ENCODE measurements around the gene TTLL12. TPM values are rescaled to one million over a fixed set of nuclear protein-coding genes. Genes with fewer than 3 reads are reported as not detected.
A peak's percentile ranks its signal among the peaks of the same experiment; 100 is the strongest.

TTLL12 gene
- total RNA-seq, 2 donors from 2014 or later, result 53.5 to 84.8 TPM

DNA sequence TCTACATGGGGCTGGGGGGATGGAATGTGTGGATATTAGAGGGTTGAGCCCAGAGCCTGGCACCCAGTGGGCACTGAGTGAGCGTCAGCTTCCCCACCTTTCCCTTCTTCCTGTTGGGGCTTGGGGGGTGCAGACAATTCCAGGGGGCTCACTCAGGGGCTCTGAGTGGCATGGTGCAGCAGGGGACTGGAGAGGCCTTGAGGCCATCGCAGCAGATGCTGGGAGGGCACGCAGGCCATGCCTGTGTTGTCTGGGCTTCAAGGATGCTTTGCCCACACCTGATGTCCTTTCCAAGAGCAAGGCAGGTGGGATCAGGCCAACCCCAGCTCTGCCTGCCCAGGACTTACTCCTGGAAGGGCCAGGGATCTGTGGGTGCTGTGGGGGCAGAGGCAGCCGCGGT is 11.2 kb upstream of the TTLL12 start:
- no peaks in the 10 kb centered on the region for H3K36me3 Mint-ChIP-seq (ENCODE audit: low read depth)
- H3K4me3 Mint-ChIP-seq, result no peak overlapping the region
- H3K9me3 Mint-ChIP-seq, result no peaks in the 10 kb centered on the region

DNA sequence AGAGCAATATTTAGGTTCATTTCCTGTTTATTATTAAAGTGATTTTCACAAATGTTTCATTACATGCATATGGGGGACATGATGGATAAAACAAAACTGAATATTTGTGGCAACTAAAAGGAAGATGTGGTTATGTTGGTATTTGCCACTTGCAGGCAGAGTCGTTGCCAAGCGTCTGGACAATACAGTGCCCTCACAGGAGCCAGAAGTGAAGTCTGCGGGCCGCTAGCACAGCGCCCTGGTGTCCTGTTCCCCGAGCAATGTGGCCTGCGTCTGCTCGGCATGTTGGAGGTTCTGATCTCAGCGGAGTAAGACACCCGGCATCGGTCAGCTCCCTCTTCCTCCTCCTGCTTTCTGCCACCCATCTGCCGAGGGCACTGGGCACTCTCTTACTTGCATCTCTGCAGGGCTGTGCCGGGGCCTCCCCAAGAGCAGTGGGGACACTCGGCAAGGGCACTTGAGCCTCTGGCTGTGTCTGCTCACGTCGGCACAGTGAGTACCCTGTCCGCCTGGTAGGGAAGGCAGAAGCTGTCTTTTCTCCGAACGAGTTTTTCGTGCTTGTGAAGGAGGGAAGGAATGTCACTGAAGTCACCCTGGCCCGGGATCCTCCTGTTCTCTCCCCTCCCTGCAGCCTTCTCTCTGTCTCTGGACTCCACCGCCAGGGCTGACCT is 10.5 kb upstream of the TTLL12 start:
- Mint-ChIP-seq H3K27ac (no peak overlapping the region), H3K9me3 (no peaks in the 10 kb centered on the region), H3K4me3 (no peak overlapping the region), H3K27me3 (no peaks in the 10 kb centered on the region), H3K36me3 (ENCODE audit: low read depth) (no peaks in the 10 kb centered on the region), H3K4me1 (no peaks in the 10 kb centered on the region)
- ATAC-seq (replicated peaks), result no peak

More for the DNA sequence above, 11.2 kb upstream of the TTLL12 start:
- no peak for ATAC-seq (replicated peaks)
- H3K4me1 Mint-ChIP-seq, result no peaks in the 10 kb centered on the region
- no peaks in the 10 kb centered on the region for H3K27me3 Mint-ChIP-seq
- no peak overlapping the region for H3K27ac Mint-ChIP-seq

DNA sequence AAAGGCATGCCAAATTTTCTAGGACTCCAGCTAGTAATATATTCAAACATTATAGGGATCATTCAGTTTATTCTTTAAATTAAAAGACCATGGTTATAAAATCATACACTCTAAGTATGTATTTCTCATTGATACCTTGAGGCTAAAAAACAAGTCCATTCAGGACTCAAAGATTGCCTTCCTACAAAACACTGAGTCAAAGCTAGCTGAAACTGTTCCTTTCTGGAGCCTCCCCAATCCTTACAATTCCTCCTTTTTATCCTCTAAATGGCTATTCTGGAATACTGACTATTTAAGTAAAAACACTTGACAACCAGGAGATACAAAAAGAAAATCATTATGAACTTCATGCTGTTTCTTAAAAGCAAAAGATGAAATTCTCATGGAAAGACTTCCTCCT is 4.9 kb upstream of the TTLL12 start:
- no peaks in the 10 kb centered on the region for H3K27me3 Mint-ChIP-seq
- H3K9me3 Mint-ChIP-seq, result no peaks in the 10 kb centered on the region
- no peak overlapping the region for H3K27ac Mint-ChIP-seq
- no peak overlapping the region for H3K4me3 Mint-ChIP-seq
- H3K4me1 Mint-ChIP-seq, result no peaks in the 10 kb centered on the region
- no peak for ATAC-seq (replicated peaks)
- no peaks in the 10 kb centered on the region for H3K36me3 Mint-ChIP-seq (ENCODE audit: low read depth)

DNA sequence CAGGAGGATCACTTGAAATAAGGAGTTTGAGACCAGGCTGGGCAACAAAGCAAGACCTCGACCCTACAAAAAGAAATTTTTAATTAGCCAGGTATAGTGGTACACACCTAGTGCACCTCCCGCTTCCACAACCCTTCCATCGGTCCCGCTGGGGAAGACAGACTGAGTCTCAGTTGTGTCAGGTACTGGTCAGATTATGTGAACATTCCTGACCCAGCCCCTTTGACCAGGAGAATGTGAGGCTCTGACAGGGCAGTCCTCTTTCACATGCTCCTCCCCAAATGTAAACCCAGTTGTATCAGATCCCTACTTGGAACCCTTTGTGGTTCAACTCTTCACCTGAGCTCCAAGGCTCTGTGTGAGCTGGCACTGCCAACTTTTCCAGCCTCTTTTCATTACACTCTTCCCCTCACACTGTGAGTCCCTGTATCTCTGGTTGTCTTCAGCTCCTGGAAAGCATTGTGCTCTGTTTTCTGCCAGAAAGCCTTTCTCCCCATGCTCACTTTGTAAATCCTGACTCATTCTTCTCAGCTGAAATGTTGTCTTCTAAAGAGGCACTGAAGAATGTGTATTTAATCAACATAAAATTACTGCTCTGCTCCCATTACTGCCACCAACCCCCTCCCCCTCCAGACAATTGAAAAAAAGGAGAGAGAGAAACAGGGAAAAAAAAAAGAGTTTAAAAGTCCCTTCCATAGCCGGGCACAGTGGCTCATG is 2.1 kb upstream of the TTLL12 start:
- H3K4me3 Mint-ChIP-seq, result peak overlapping the region; percentile 47
- H3K4me1 Mint-ChIP-seq, result peaks cover 7% of the 10 kb centered on the region
- ATAC-seq (replicated peaks), result no peak
- H3K27ac Mint-ChIP-seq, result peak overlapping the region; percentile 46
- no peaks in the 10 kb centered on the region for H3K27me3 Mint-ChIP-seq
- H3K9me3 Mint-ChIP-seq, result no peaks in the 10 kb centered on the region
- peaks cover 8% of the 10 kb centered on the region for H3K36me3 Mint-ChIP-seq (ENCODE audit: low read depth)

DNA sequence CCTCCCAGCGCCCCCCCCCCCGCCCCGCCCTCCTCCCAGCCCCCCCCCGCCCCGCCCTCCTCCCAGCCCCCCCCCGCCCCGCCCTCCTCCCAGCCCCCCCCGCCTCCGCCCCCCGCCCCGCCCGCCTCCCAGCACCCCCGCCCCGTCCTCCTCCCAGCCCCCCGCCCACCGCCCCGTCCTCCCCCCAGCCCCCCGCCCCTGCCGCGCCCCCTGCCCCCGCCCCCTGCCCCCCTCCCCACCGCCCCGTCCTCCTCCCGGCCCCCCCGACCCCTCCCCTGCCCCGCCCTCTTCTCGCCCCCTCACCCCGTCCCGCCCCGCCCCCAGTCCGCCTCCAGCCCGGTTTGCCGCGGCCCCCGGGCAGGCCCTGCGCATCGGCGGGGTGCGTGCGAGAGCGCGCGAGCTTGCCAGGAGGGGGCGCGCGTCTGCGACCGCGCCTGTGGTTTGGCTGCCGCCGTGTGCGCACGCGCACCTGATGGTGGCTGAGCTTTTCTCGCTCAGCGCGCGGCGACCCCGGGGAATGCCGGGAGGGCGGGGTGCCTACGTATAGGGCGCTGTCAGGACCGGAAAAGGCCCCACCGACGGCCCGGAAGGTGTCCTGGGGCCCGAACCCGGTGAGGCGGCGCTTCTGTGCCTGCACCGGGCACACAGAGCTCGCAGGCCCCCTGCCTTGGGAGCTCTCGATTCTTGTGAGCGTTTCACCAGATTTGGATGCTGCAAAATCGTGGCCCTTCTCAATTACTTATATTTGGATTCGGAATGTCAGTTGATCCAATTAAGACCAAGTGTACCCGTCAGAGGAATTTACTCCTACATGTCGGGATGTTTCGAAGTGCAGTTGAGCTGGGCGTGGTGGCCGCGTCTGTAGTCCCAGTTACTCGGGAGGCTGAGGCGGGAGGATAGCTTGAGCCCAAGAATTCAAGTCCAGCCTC is 501 bp upstream of the TTLL12 start:
- peak; percentile 92 for ATAC-seq (replicated peaks)
- no peaks in the 10 kb centered on the region for H3K27me3 Mint-ChIP-seq
- peaks cover 8% of the 10 kb centered on the region for H3K36me3 Mint-ChIP-seq (ENCODE audit: low read depth)
- peaks cover 8% of the 10 kb centered on the region for H3K4me1 Mint-ChIP-seq
- peak overlapping the region; percentile 82 for H3K4me3 Mint-ChIP-seq
- no peaks in the 10 kb centered on the region for H3K9me3 Mint-ChIP-seq
- H3K27ac Mint-ChIP-seq, result peak overlapping the region; percentile 88

DNA sequence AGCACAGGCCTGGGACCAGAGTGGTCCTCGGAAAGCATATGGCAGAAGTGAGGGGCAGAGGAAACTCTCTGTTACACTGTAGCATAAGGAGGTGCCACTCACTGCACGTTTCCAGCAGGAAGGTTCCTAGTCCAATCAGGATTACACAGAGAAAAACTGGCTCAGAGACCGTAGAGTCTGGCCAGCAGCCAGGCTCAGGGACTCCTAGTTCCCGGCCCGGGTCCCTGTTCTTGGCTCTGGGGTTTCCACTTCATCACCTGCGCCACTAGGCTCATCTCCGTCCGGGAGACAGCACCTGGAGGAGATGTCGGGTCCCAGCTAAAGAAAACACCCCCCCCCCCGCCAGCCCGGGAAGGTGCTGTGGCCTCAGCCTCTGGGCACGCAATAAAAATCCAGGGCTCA is 1.1 kb downstream of the TTLL12 start:
- peak overlapping the region; percentile 73 for H3K4me3 Mint-ChIP-seq
- H3K27me3 Mint-ChIP-seq, result no peaks in the 10 kb centered on the region
- ATAC-seq (replicated peaks), result no peak
- H3K36me3 Mint-ChIP-seq (ENCODE audit: low read depth), result peaks cover 15% of the 10 kb centered on the region
- no peaks in the 10 kb centered on the region for H3K9me3 Mint-ChIP-seq
- no peak overlapping the region for H3K27ac Mint-ChIP-seq
- peaks cover 8% of the 10 kb centered on the region for H3K4me1 Mint-ChIP-seq

DNA sequence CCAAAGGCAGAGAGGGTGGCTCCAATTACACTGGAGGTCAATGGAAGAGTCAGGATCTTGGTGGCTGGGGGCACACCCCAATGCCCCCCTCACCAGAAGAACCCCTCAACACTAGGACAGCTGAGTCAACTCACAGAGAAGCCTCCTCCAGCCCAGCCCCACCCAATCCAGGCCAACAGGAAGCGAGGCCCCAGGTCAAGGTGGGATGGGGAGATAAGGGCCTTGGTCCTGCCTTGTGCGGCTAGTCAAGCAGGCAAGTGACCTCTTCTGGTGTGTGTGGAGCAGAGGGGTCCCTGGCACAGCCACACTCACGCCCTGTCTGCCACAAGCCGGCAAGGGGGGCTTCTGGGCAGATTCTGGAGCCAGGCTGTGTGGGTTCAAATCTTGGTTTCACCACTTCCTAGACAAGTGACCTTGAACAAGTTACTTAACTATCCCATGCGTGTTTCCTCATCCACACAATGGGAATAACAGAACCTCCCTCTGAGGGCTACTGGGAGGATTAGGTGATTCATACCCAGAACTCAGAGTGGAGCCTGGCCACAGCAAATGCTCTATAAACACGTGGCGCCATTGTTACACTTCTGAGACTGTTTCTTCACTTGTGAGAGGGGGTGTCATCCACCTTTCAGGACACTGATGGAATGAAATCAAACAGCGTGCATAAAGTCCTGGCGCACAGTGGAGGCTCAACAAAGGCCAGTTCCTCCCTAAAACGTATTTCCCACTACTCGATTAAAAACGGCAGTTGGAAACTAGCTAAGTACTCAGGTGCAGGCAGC is 3.2 kb downstream of the TTLL12 start:
- Mint-ChIP-seq H3K4me1 (peaks cover 8% of the 10 kb centered on the region), H3K27me3 (no peaks in the 10 kb centered on the region), H3K27ac (peak overlapping the region; percentile 10), H3K4me3 (peak overlapping the region; percentile 42), H3K36me3 (ENCODE audit: low read depth) (peaks cover 30% of the 10 kb centered on the region), H3K9me3 (no peaks in the 10 kb centered on the region)
- no peak for ATAC-seq (replicated peaks)

DNA sequence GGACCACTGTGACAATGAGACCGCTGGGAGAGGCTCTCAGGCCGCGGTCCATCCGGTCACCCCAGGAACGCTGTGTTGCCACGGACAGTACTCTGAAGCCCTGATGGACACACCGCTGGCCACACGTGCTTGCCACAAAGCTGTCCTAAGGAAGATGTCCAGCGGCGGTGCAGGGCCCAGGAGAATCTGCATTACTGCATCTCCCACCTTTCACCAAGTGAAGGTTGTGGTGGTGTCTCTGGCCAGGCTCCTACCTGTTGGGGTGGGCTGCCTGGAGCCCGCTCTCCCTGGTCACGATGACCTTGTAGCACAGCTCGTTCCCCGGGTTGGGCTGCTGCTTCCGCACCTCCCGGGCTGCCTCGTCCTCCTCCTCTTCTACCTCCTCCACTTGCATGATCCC is 4.2 kb downstream of the TTLL12 start:
- ATAC-seq (replicated peaks), result no peak
- Mint-ChIP-seq H3K36me3 (ENCODE audit: low read depth) (peaks cover 36% of the 10 kb centered on the region), H3K9me3 (no peaks in the 10 kb centered on the region), H3K4me3 (no peak overlapping the region), H3K27me3 (no peaks in the 10 kb centered on the region), H3K27ac (no peak overlapping the region), H3K4me1 (peaks cover 8% of the 10 kb centered on the region)

DNA sequence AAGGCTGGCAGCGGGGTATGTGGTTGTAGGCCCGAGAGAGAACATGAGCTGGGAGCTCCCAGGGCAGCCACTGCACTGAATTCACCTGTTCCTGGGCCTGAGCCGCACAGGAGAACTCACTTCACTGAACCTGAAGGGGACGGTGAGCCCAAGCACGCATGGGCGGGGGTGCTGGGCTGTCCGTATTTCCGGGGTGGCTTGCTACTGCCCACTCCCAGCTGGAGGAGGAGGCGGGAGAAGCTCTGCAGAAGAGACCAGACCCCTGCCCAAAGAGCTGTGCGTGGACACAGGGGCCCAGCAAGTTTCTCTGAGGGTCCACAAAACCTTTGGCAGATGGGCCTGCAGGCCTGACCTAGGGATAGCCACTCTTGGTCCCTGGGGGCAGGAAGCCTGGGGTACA is 4.8 kb downstream of the TTLL12 start:
- no peaks in the 10 kb centered on the region for H3K27me3 Mint-ChIP-seq
- ATAC-seq (replicated peaks), result no peak
- H3K9me3 Mint-ChIP-seq, result no peaks in the 10 kb centered on the region
- peaks cover 36% of the 10 kb centered on the region for H3K36me3 Mint-ChIP-seq (ENCODE audit: low read depth)
- H3K27ac Mint-ChIP-seq, result peak overlapping the region; percentile 68
- no peak overlapping the region for H3K4me3 Mint-ChIP-seq
- peaks cover 8% of the 10 kb centered on the region for H3K4me1 Mint-ChIP-seq

DNA sequence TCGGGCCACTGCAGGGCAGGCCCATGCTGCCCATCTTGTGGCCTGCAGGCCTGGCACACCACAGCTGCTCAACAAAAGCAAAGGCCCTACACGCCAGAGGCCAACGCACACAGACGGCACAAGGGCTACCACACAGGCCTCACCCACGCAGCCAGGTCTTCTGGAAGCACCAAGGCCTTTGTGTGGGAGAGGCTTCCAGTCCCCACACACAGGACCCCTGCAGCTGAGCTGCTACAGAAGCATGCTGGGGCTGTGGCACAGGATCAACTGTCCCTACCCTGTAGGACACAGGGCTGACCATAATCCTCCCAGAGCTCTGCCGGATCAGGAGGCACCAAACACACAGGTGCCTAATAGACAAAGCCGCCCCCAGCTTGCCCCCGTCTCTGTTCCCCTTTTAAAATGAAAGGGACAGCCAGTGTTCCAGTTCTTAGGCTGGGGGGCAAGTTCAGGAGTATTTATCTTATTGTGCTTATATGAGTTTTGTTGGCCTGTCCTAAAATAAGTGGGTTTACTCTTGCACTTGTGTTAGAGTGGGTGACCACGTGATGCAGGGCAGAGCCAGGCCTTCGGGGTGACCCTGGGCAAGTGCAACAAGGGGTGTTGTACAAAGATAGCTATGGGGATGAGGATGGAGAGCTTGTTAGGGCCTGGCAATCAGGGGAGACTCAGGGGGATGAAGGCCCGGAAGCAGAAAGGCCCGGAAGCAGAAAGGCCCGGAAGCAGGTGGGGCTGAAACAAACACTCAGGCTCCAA is 5.4 kb downstream of the TTLL12 start:
- H3K4me1 Mint-ChIP-seq, result peaks cover 8% of the 10 kb centered on the region
- H3K27me3 Mint-ChIP-seq, result no peaks in the 10 kb centered on the region
- H3K27ac Mint-ChIP-seq, result peak overlapping the region; percentile 68
- no peak overlapping the region for H3K4me3 Mint-ChIP-seq
- H3K36me3 Mint-ChIP-seq (ENCODE audit: low read depth), result peaks cover 43% of the 10 kb centered on the region
- H3K9me3 Mint-ChIP-seq, result no peaks in the 10 kb centered on the region
- ATAC-seq (replicated peaks), result no peak

DNA sequence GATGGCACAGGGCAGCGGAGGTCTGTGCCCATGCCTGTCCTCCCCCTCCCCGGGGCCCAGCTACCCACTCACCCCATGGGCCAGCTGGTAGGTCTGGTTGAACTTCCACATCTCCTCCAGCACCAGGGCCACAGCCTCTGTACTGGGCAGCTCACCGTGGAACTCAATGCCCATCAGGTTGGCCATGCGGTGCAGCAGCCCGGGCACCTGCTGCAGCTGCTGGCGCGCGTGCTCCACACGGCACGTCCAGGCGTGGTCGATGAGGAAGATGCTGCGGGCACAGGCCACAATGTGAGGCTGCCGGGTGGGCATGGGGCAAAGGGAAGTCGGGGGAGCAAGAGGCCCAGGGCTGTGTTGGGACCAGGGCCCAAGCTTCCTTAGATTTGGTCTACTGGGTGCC is 6.3 kb downstream of the TTLL12 start:
- peaks cover 51% of the 10 kb centered on the region for H3K36me3 Mint-ChIP-seq (ENCODE audit: low read depth)

DNA sequence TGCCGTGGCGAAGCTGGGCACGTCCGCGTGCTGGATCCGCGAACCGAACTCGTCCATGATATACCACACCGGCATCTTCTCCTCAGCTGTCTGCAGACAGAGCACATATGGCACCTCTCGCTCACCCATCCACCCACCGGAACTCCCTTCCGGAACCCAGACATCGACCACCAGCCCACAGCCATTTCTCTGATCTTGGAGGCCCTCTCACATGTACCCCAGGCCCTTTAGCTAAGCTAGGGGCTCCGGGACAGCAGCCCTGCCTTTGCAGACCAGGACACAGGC is 7.1 kb downstream of the TTLL12 start:
- Mint-ChIP-seq H3K4me3 (no peak overlapping the region), H3K27ac (no peak overlapping the region), H3K4me1 (peaks cover 8% of the 10 kb centered on the region), H3K36me3 (ENCODE audit: low read depth) (peaks cover 56% of the 10 kb centered on the region), H3K9me3 (no peaks in the 10 kb centered on the region), H3K27me3 (no peaks in the 10 kb centered on the region)
- no peak for ATAC-seq (replicated peaks)

More for the DNA sequence above, 6.3 kb downstream of the TTLL12 start:
- Mint-ChIP-seq H3K4me1 (peaks cover 8% of the 10 kb centered on the region), H3K4me3 (no peak overlapping the region), H3K27me3 (no peaks in the 10 kb centered on the region), H3K9me3 (no peaks in the 10 kb centered on the region), H3K27ac (no peak overlapping the region)
- no peak for ATAC-seq (replicated peaks)

DNA sequence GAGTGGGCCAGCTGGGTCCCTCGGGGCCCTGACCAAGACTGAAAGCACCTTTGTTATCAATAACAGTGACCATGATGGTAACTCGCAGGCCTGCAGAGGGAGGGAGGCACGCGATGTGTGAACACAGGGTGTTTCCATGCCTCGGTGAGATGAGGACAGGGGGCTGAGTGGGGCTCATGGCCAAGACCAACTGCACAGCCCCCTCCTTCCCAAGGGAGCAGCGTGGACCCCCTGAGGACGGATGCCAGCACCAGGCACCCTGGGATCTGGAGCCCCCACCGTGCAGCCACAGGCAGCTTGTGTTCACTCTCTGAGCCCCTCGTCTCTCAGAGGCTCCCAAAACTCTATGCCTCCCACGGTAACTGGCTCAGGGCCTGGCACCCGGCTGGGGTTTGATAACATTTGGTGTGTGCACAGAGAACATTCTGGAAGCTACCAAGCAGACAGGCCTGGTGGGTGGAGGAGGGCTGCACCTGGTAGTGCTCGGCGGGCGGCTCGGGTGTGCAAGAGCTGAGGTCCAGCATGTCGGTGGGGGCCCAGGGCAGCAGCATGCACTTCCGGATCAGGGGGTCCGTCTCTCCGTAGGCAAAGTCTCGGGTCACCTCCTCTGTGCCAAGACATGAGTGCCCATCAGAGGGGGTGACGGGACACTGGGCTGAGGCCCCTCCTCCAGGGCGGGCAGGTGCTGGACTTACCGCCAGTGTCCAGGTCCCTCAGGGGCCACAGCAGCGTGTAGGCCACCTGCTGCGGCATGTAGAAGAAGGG is 7.6 kb downstream of the TTLL12 start:
- H3K4me3 Mint-ChIP-seq, result no peak overlapping the region
- H3K36me3 Mint-ChIP-seq (ENCODE audit: low read depth), result peaks cover 52% of the 10 kb centered on the region
- H3K27ac Mint-ChIP-seq, result no peak overlapping the region
- H3K9me3 Mint-ChIP-seq, result no peaks in the 10 kb centered on the region
- H3K4me1 Mint-ChIP-seq, result peaks cover 4% of the 10 kb centered on the region
- ATAC-seq (replicated peaks), result no peak
- H3K27me3 Mint-ChIP-seq, result no peaks in the 10 kb centered on the region
